NCI-H226 (cell line): ENCODE results near the gene DDC.
"Not testable (repeated sequence)": the region's sequence is repeated elsewhere in the genome, so short reads cannot be mapped to it uniquely, and the experiment has no call there.

Source experiments
- DNase-seq: peaks from one replicate; pipeline ENCODE4 v3.0.0-alpha.2; 2015

The DDC gene

GRCh38 chr7:50479743-50480517 lies 85.3 kb downstream of the DDC start:
- DNase-seq: no peak

- no peak for DNase-seq
Observed at GRCh38 chr7:50477640-50478039, 87.6 kb downstream of the DDC start.

GRCh38 chr7:50476953-50477625 lies 88.1 kb downstream of the DDC start:
- no peak for DNase-seq

- no peak for DNase-seq
Observed at GRCh38 chr7:50475340-50475739, 89.9 kb downstream of the DDC start.

- DNase-seq: no peak
Observed at GRCh38 chr7:50474382-50475160, 90.6 kb downstream of the DDC start.

- no peak for DNase-seq
Observed at GRCh38 chr7:50473531-50473930, 91.7 kb downstream of the DDC start.

- DNase-seq: no peak
Observed at GRCh38 chr7:50472427-50472826, 92.8 kb downstream of the DDC start.

GRCh38 chr7:50471970-50472369 lies 93.2 kb downstream of the DDC start:
- no peak for DNase-seq

GRCh38 chr7:50470250-50471163 lies 94.7 kb downstream of the DDC start:
- no peak for DNase-seq

- no peak for DNase-seq
Observed at GRCh38 chr7:50469181-50469580, 96.0 kb downstream of the DDC start.

GRCh38 chr7:50467817-50468610 lies 97.2 kb downstream of the DDC start:
- DNase-seq: peak; percentile 42

- DNase-seq: no peak
Observed at GRCh38 chr7:50466815-50467585, 98.2 kb downstream of the DDC start.

GRCh38 chr7:50463035-50463434 lies 102.2 kb downstream of the DDC start:
- no peak for DNase-seq

- no peak for DNase-seq
Observed at GRCh38 chr7:50462361-50462760, 102.8 kb downstream of the DDC start.

GRCh38 chr7:50461695-50462094 lies 103.5 kb downstream of the DDC start:
- no peak for DNase-seq

- DNase-seq: not testable (repeated sequence)
Observed at GRCh38 chr7:50459183-50459582, 106.0 kb downstream of the DDC start.

GRCh38 chr7:50458651-50459050 lies 106.6 kb downstream of the DDC start:
- not testable (repeated sequence) for DNase-seq

GRCh38 chr7:50456371-50457123 lies 108.7 kb downstream of the DDC start:
- DNase-seq: no peak

- no peak for DNase-seq
Observed at GRCh38 chr7:50455658-50456057, 109.5 kb downstream of the DDC start.

GRCh38 chr7:50454968-50455367 lies 110.2 kb downstream of the DDC start:
- no peak for DNase-seq
